Lung (tissue), 12 donors: ENCODE measurements around the gene PHACTR1. TPM values are rescaled to one million over a fixed set of nuclear protein-coding genes. Genes with fewer than 3 reads are reported as not detected.

Experiments
- ATAC-seq: fragments of 200-7000 bp; cut with Tn5 transposase; one replicate; pipeline ENCODE4 v1.9.1; 2020; ENCODE audit warnings: moderate number of reproducible peaks; ENCODE audit not compliant: insufficient read depth, low FRiP score
- DNase-seq, 3 donors: peaks; one replicate each; pipeline ENCODE4 v3.0.0-alpha.2; 2013 to 2017
- H3K27ac ChIP-seq, 2 donors: one replicate each; pipeline ENCODE4 v1.5.1; 2013; ENCODE audit warnings: mild to moderate bottlenecking in 2 of 2, moderate library complexity in 2 of 2, control low read depth in 1 of 2, inconsistent platforms in 1 of 2, low read depth in 1 of 2, low read length in 1 of 2
- H3K27me3 ChIP-seq, 3 donors: one replicate each; pipeline ENCODE4 v1.5.1; 2013; ENCODE audit warnings: low read length in 2 of 3; ENCODE audit not compliant: control insufficient read depth in 3 of 3, insufficient read depth in 3 of 3
- H3K36me3 ChIP-seq, 4 donors: one replicate each; pipeline ENCODE4 v1.5.1; 2013; ENCODE audit warnings: low read length in 4 of 4, mild to moderate bottlenecking in 1 of 4, moderate library complexity in 1 of 4; ENCODE audit not compliant: control insufficient read depth in 4 of 4, insufficient read depth in 4 of 4
- H3K4me1 ChIP-seq, 5 donors: one replicate each; pipeline ENCODE4 v1.5.1; 2013; ENCODE audit warnings: low read length in 5 of 5, mild to moderate bottlenecking in 2 of 5, moderate library complexity in 1 of 5; ENCODE audit not compliant: control insufficient read depth in 5 of 5, insufficient read depth in 5 of 5
- H3K4me3 ChIP-seq: one replicate; pipeline ENCODE4 v1.5.1; 2013; ENCODE audit warnings: mild to moderate bottlenecking, control low read depth, moderate library complexity
- H3K9ac ChIP-seq, 2 donors: one replicate each; pipeline ENCODE4 v1.5.1; 2013; ENCODE audit warnings: low read length in 2 of 2, control low read depth in 1 of 2; ENCODE audit not compliant: insufficient read depth in 1 of 2
- H3K9me3 ChIP-seq, 4 donors: one replicate each; pipeline ENCODE4 v1.5.1; 2013; ENCODE audit warnings: low read length in 3 of 4, mild to moderate bottlenecking in 1 of 4, moderate library complexity in 1 of 4; ENCODE audit not compliant: control insufficient read depth in 4 of 4, insufficient read depth in 3 of 4
- WGBS, 2 donors: extraction: QIAGEN DNeasy Blood & Tissue Kit; methylation state at CpG; one replicate each; pipeline ENCODE4 v1.1.7; 2013; 5-methylcytosine and 5-hydroxymethylcytosine counted together
- polyA plus RNA-seq, 2 donors: library from polyadenylated mRNA; stranded (reverse); fragments of 200-250 nt; gene quantifications; one replicate each; pipeline ENCODE4 v1.2.1, GENCODE V29; 2013
- total RNA-seq, 2 donors: library from RNA; depleted of rRNA in 1 of 2; stranded (reverse); fragments of >200 nt in 1 of 2; gene quantifications; one replicate each; pipeline ENCODE4 v1.2.1, GENCODE V29; 2014 to 2021
- TF ChIP-seq, protein P1 (sequence below): IDR thresholded peaks from 2 replicates; pipeline ENCODE4 v1.5.1; 2012; ENCODE audit warnings: mild to moderate bottlenecking; ENCODE audit errors: control extremely low read depth, extremely low read depth
- donor health status: control.
- donor health status: control.
- donor health status: Bipolar disorder and iron deficiency.
- donor health status: healthy.
- donor health status: DM: yes; HTN: yes; CAD: no.

Gene PHACTR1
- total and polyA plus RNA-seq, 4 donors = 16.3 to 58.8 (median 41.9) TPM

DNA sequence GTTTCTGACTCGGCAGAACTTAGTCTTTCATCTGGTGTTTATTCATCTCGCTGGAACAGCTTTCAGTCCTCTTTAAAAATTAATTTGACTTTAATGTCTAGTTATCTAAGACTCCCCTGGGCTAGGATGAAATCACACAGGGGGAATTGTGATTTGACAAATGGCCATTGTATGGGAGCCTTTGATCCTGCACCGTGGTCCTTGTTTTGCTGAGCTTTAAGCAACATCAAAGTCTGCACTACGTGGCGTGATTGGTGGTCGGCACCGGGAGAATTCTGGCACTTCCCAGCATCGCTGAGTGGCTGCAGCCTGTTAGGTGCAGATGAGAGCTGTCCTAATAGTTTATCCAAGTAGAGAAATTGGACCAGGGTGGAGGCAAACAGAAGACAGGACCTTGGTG lies 464.8 kb downstream of the PHACTR1 start:
- peak; percentile 26 to 59 (median 53) for DNase-seq
- 72% methylated on average over 8 of the region's 8 CpGs for WGBS, 2 donors

GRCh38 chr6:13183415-13184088 lies 467.0 kb downstream of the PHACTR1 start:
- DNase-seq = no peak
- Histone ChIP-seq H3K36me3 (peaks cover 0 to 8% (median 0%) of the 10 kb centered on the region in 4 donors), H3K9ac (no peak overlapping the region), H3K27ac (no peak overlapping the region), H3K27me3 (no peaks in the 10 kb centered on the region), H3K4me1 (peaks cover 0 to 10% (median 0%) of the 10 kb centered on the region in 5 donors), H3K9me3 (no peaks in the 10 kb centered on the region), H3K4me3 (no peak overlapping the region)
- no peak for ATAC-seq
- TF ChIP-seq, protein P1, sequence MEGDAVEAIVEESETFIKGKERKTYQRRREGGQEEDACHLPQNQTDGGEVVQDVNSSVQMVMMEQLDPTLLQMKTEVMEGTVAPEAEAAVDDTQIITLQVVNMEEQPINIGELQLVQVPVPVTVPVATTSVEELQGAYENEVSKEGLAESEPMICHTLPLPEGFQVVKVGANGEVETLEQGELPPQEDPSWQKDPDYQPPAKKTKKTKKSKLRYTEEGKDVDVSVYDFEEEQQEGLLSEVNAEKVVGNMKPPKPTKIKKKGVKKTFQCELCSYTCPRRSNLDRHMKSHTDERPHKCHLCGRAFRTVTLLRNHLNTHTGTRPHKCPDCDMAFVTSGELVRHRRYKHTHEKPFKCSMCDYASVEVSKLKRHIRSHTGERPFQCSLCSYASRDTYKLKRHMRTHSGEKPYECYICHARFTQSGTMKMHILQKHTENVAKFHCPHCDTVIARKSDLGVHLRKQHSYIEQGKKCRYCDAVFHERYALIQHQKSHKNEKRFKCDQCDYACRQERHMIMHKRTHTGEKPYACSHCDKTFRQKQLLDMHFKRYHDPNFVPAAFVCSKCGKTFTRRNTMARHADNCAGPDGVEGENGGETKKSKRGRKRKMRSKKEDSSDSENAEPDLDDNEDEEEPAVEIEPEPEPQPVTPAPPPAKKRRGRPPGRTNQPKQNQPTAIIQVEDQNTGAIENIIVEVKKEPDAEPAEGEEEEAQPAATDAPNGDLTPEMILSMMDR = no peak
- WGBS, 2 donors = 85 to 86% methylated on average over 9 of the region's 9 CpGs

More for the DNA sequence above, 464.8 kb downstream of the PHACTR1 start:
- Histone ChIP-seq H3K4me1 (peaks cover 0 to 10% (median 4%) of the 10 kb centered on the region in 5 donors), H3K4me3 (no peak overlapping the region), H3K36me3 (peaks cover 0 to 8% (median 0%) of the 10 kb centered on the region in 4 donors), H3K27ac (no peak overlapping the region), H3K9me3 (no peaks in the 10 kb centered on the region), H3K9ac (no peak overlapping the region), H3K27me3 (no peaks in the 10 kb centered on the region)
- TF ChIP-seq, protein P1 = no peak
- no peak for ATAC-seq

DNA sequence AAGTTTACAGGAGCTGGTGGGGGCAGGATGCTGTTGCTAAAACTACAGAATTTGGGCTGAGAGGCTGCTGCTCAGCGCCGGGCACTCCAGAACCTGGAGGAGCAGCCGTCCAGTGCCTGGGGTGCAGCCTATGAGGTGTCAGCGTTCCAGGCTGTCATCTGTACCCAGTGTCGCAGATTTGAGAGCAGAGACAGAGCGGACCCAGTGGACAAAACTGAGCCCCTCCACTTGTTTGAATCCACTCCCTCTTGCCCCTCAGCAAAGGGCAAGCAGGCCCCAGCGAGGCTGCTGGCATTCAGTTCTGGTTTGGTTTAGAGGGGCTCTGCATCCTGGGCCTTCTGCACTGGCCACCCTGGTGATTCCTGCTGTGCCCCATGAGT lies 467.5 kb downstream of the PHACTR1 start:
- TF ChIP-seq, protein P1 = no peak
- 93 to 97% methylated on average over 7 of the region's 7 CpGs for WGBS, 2 donors
- Histone ChIP-seq H3K27ac (no peak overlapping the region), H3K4me1 (peaks cover 0 to 10% (median 0%) of the 10 kb centered on the region in 5 donors), H3K4me3 (no peak overlapping the region), H3K27me3 (no peaks in the 10 kb centered on the region), H3K36me3 (peaks cover 0 to 8% (median 1%) of the 10 kb centered on the region in 4 donors), H3K9ac (no peak overlapping the region), H3K9me3 (no peaks in the 10 kb centered on the region)
- no peak for ATAC-seq
- DNase-seq = no peak

- WGBS, 2 donors = 91 to 95% methylated on average over 9 to 10 of the region's 10 CpGs
- Histone ChIP-seq H3K27me3 (no peaks in the 10 kb centered on the region), H3K4me3 (no peak overlapping the region), H3K9me3 (no peaks in the 10 kb centered on the region), H3K36me3 (peaks cover 0 to 8% (median 1%) of the 10 kb centered on the region in 4 donors), H3K4me1 (peaks cover 0 to 10% (median 0%) of the 10 kb centered on the region in 5 donors), H3K9ac (no peak overlapping the region), H3K27ac (no peak overlapping the region)
- TF ChIP-seq, protein P1 = no peak
- ATAC-seq (no peak), DNase-seq (no peak)
These were observed 468.0 kb downstream of the PHACTR1 start for GRCh38 chr6:13184547-13184946.
